Activated CD4-positive, alpha-beta T cell treated with anti-CD3 and anti-CD28 coated beads, Interleukin-10, Interleukin-2, amounts not matched to agents 100 ng/mL and 50 ng/mL, durations not matched to agents 16 hours and 8 hours (primary cell): ENCODE data around the gene NQO2.
"Not testable (repeated sequence)": the region's sequence is repeated elsewhere in the genome, so short reads cannot be mapped to it uniquely, and the experiment has no call there.

ENCODE experiments used
- DNase-seq: peaks from one replicate; pipeline ENCODE4 v3.0.0-alpha.2; 2020

The NQO2 gene

GRCh38 chr6:2990248-2990931 is 9.3 kb upstream of the NQO2 start:
- DNase-seq: peak; percentile 13

GRCh38 chr6:2990932-2991506 is 8.7 kb upstream of the NQO2 start:
- DNase-seq: no peak

- no peak for DNase-seq
Observed at GRCh38 chr6:2992330-2992979, 7.2 kb upstream of the NQO2 start.

GRCh38 chr6:2993755-2994317 is 5.9 kb upstream of the NQO2 start:
- DNase-seq: no peak

- peak; percentile 74 for DNase-seq
Observed at GRCh38 chr6:2998249-2998997, 1.3 kb upstream of the NQO2 start.

GRCh38 chr6:2998998-2999617 is 586 bp upstream of the NQO2 start:
- DNase-seq: peak; percentile 28

GRCh38 chr6:3001146-3001772 is 1.6 kb downstream of the NQO2 start:
- no peak for DNase-seq

GRCh38 chr6:3001773-3002293 is 2.1 kb downstream of the NQO2 start:
- DNase-seq: peak; percentile 80

GRCh38 chr6:3003226-3003625 is 3.5 kb downstream of the NQO2 start:
- DNase-seq: not testable (repeated sequence)

GRCh38 chr6:3005077-3005476 is 5.4 kb downstream of the NQO2 start:
- DNase-seq: no peak

GRCh38 chr6:3005874-3006273 is 6.2 kb downstream of the NQO2 start:
- DNase-seq: no peak

GRCh38 chr6:3006476-3006875 is 6.8 kb downstream of the NQO2 start:
- DNase-seq: no peak

GRCh38 chr6:3007571-3007970 is 7.9 kb downstream of the NQO2 start:
- DNase-seq: no peak

GRCh38 chr6:3008712-3009265 is 9.1 kb downstream of the NQO2 start:
- DNase-seq: not testable (repeated sequence)

GRCh38 chr6:3009930-3010329 is 10.2 kb downstream of the NQO2 start:
- no peak for DNase-seq

GRCh38 chr6:3011158-3011557 is 11.5 kb downstream of the NQO2 start:
- no peak for DNase-seq

GRCh38 chr6:3011592-3011991 is 11.9 kb downstream of the NQO2 start:
- DNase-seq: no peak

GRCh38 chr6:3013486-3013885 is 13.8 kb downstream of the NQO2 start:
- peak; percentile 46 for DNase-seq

GRCh38 chr6:3013901-3014674 is 14.4 kb downstream of the NQO2 start:
- no peak for DNase-seq

GRCh38 chr6:3014675-3015066 is 15.0 kb downstream of the NQO2 start:
- DNase-seq: no peak

- DNase-seq: no peak
Observed at GRCh38 chr6:3015144-3015543, 15.4 kb downstream of the NQO2 start.
